Epidermal melanocyte (primary cell): Measurements from ENCODE around the gene CLDN10.

Experiments
- DNase-seq: peaks from one replicate; pipeline ENCODE4 v3.0.0; 2011; ENCODE audit warnings: low spot score; ENCODE audit not compliant: insufficient read length

The CLDN10 gene

GRCh38 chr13:95601216-95601615 is 48.7 kb downstream of the CLDN10 start:
- DNase-seq: no peak

GRCh38 chr13:95601906-95602305 is 49.4 kb downstream of the CLDN10 start:
- DNase-seq: no peak

- DNase-seq: no peak
These were observed 51.5 kb downstream of the CLDN10 start for GRCh38 chr13:95603887-95604555.

GRCh38 chr13:95604556-95604915 is 52.0 kb downstream of the CLDN10 start:
- DNase-seq: no peak

GRCh38 chr13:95605448-95606125 is 53.1 kb downstream of the CLDN10 start:
- no peak for DNase-seq

GRCh38 chr13:95607366-95607765 is 54.8 kb downstream of the CLDN10 start:
- no peak for DNase-seq

GRCh38 chr13:95608640-95609323 is 56.3 kb downstream of the CLDN10 start:
- no peak for DNase-seq

GRCh38 chr13:95614641-95615245 is 62.2 kb downstream of the CLDN10 start:
- DNase-seq: no peak

- DNase-seq: no peak
These were observed 63.0 kb downstream of the CLDN10 start for GRCh38 chr13:95615539-95615938.

- DNase-seq: no peak
These were observed 67.7 kb downstream of the CLDN10 start for GRCh38 chr13:95620030-95620824.

GRCh38 chr13:95620825-95621498 is 68.4 kb downstream of the CLDN10 start:
- DNase-seq: no peak

- DNase-seq: no peak
These were observed 70.6 kb downstream of the CLDN10 start for GRCh38 chr13:95623141-95623540.

- DNase-seq: peak; percentile 58
These were observed 71.5 kb downstream of the CLDN10 start for GRCh38 chr13:95624020-95624419.

GRCh38 chr13:95626768-95627167 is 74.2 kb downstream of the CLDN10 start:
- DNase-seq: no peak

GRCh38 chr13:95627590-95627989 is 75.1 kb downstream of the CLDN10 start:
- no peak for DNase-seq

GRCh38 chr13:95628488-95628887 is 76.0 kb downstream of the CLDN10 start:
- no peak for DNase-seq

- DNase-seq: no peak
These were observed 76.6 kb downstream of the CLDN10 start for GRCh38 chr13:95629071-95629470.
